ENCODE measurements around the gene MAP6.

MAP6 gene

DNA sequence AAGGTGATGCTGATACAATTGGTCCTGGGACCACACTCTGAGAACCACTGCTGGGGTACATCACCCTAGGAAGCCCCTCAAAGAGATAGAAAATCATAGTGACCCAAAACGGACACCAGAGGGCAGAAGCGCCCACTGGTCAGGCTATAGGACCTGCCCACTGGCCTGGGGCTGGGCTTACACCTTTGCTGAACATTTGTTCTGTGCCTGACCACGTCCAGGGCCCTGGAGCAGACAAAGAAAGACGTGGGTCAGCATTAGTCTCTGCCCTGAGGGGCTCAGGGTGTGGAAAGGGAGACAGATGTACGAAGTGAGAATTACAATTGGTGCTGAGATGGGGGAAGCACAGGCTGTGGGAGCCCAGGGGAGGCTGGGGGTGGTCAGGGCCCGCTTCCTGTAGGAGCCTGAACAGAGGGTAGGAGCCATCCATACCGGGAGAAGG lies 121.2 kb downstream of the MAP6 start:
- peak; percentile 71 for DNase-seq

DNA sequence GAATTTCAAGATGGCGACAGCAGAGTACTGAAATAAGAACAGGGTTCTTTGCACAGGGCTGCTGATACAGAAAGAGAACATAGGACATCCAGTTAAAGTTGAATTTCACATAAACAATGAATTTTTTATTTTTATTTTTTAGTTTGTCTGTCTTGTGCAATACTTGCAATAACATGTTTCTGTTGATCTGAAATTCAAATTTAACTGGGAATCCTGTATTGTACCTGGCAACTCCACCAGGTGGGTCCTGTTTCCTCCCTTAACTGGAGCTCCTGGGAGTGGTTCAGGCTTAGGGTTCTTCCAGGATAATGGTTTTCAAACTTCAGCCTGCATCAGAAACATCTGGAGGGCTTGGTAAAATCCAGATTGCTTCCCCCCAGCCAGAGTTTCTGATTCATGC lies 121.7 kb downstream of the MAP6 start:
- no peak for DNase-seq

DNA sequence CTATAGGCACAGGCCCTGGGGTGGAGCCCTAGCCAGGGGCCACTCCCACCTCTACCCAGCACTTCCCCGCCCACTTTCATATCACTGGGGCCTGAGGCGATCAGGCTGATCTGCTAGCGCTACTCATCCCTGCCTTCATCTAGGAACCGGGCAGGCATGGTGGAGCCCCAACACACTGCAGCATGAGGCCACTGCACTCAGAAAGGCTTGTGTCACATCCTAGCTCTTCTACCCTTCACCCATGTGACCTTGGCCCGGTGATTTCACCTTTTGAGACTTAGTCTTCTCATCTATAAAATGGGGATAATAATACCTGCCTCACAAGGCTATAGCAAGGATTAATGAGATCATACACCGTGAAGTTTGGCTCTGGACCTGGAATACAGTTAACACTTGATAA lies 125.0 kb downstream of the MAP6 start:
- DNase-seq, result no peak

DNA sequence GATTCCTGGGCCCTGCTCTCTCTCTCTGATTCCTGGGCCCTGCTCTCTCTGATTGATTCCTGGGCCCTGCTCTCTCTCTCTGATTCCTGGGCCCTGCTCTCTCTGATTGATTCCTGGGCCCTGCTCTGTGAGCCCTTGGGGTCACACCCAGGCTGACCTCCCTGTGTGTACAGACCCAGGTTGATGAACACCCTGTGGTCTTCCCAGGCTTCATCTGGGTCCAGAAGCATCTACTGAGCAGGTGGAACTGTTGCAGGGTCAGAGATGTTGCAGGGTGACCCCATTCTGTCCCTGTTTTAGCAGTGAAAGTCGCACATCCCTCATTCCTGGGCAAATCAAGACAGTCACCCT lies 126.8 kb downstream of the MAP6 start:
- no peak for DNase-seq

DNA sequence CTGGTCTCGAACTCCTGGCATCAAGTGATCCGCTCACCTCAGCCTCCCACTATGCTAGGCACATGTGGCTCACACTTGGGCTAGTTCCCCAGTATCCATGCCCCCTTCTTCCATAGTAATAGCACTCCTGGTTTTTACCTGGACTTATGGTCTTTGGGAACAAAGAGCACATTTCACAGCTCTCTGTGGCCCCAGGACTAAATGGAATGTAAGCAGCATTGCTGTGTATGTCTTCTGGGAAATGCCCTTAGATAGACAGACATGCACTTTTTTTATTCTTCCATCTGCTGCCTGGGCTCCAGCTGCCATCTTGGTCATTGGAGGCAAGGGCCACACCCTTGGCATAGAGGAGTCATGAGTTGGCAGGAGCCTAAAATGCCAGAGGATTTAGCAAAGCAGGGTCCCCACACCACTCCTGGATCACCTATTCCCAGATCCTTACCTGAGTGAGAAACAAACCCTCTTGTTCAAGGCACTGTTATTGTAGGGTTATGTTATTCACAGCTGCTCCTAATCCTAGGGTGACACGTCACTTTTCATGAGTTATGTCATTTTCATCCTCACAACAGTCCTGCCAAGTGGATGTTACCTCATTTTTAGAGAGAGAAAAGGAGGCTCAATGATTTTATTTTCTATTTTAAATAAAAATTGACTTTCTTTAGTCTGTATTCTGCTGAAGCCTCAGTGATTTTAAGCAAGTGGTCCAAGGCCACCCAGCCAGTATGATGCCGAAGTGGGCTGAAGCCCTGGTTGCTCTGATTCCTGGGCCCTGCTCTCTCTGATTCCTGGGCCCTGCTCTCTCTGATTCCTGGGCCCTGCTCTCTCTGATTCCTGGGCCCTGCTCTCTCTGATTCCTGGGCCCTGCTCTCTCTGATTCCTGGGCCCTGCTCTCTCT lies 127.4 kb downstream of the MAP6 start:
- no peak for DNase-seq

DNA sequence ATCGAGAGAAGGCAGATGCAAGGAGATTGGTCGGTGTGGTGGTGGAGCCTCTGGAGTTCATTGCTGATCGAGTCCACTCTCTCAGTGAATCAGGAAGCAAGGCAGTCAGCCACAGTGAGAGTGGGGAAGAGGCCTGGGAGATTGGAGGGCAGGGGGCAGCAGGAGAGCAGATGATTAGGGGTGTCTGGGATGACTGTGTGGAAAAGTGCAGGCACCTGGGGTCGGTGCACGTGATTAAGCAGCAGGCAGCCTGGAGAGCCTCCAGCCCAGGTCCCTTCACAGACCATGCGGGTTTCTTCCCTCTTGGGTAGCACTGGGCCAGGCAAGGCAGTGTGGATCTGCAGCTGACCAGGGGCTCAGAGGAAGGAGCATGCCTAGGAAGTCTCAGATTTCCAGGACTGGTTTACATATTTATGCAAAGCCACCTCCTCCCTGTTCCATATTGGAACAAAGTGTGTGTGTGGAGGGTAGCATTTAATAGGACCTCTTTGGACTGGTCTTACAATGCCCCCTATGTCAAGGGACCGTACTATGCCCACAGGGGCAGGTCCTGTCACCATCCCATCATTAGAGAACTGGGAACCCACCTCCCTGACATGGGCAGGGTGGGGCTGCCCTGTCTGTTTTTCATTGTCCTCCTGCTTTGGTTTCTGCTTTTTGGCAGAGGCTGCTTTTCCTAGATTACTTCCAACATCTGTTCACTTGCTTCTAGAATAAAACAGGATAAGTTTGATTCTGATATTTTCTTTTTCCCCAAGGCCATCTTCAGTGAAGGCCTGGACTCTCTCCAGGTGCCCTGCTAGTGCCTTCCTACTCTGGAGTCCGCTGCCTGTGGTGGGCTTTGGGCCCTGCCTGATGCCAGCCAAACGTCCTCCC lies 129.1 kb downstream of the MAP6 start:
- DNase-seq, result no peak

DNA sequence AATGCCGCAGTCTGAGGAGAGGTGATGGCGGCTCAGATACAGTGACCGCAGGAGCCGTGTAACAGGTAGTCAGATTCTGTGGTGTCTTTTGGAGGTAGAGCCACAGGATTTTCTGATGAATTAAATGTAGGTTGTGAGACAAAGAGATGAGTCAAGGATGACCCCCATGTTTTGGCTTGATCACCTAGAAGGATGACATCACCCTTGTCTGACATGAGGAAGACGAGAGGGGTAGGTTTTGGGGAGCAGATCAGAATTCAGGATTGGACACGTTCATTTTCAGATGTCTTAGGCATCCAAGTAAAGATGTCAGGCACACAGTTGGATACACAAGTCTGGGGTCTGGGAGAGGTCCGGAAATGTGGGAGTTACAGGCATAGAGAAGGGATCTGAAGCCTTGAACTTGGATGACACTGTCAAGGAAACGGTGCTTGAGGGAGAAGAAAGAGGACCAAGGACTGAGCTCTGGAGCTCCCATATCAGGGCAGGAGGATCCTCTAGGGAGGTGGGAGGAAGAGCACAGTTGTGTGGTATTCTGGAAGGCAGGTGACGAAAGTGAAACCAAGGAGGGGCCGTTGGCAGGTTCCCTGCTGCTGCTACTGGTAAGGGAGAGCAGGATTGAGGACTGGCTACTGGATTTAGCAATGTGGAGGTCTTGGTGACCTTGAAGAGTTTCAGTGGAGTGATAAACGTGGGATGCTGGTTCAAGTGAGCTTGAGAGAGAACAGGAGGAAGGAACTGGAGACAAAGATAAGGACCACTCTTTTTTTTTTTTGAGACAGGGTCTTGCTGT lies 130.5 kb downstream of the MAP6 start:
- DNase-seq, result no peak

DNA sequence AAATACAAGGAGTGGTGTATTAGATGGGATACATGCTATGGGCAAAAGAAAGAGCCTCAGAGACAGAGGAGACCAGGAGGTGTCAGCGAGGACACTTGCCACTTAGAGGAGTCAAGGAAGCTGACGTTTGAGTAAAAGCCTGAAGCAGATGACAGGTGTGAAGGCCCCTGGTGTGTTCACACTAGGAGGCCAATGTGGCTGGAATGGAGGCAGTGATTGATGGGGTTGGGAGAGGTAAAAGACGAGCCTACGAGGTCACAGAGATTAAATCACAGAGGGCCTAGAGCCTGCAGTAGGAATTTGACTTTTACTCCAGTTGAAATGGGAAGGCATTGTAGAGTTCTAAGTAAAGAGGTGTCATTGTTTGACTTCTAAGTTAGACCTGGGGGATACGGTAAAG lies 131.1 kb downstream of the MAP6 start:
- DNase-seq, result no peak
